Liver (tissue), 3 donors: Measurements from ENCODE around the gene VDAC1.

Experiments
- FOXA2 ChIP-seq: IDR thresholded peaks from 2 replicates; pipeline ENCODE4 v1.6.1; 2016; ENCODE audit warnings: antibody characterized with exemption
- JUND ChIP-seq, 2 donors: IDR thresholded peaks; 2 replicates each; pipeline ENCODE4 v1.6.1; 2016; ENCODE audit warnings: antibody characterized with exemption in 2 of 2
- TF ChIP-seq, protein P1 (sequence below): fragments of 150-350 bp; IDR thresholded peaks from 2 replicates; pipeline ENCODE4 v1.5.1; 2017; ENCODE audit warnings: improper control_type of control experiment, low read depth, low read length; ENCODE audit not compliant: missing input control
- donor health status: healthy.
- donor health status: healthy.

DNA sequence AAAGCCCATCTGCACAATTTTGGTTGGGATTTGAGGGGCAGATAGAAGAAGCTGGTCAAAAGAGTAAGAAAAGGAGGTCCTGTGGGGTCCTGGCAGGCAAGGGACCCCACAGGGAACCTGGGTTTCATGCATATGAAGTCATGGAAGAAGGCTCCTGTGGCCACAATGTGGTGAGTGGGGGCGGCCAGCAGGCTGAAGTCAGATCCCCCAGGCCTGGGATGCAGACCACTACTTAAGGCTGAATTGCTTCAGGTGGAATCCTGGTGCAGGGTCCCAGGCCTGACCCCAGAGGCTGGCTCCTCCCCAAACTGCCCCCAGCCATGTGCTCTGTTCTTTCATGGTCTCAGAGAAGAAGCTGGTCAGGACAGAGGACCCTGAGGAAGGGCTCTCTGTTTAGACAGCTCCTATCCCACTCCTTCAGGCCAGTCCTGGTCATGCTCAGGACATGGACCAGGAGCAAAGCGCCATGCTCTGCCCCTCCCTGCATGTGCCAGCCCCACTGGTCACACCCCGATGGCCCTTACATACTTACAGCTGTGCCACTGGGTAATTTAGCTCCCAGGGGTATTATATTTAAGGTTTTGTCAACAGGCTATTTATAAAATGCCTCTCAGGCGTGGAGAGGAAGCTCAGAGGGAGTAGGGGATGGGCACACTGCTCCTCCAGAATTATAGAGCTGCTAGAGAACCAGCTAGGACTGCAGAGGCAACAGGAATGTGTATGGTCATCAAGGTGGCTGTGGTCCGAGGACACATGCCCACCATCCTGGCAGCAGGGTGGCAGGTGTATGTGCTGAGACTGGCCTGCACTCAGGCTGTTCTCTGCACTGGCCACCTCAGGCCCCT, 69.7 kb downstream of the VDAC1 start:
- no peak for TF ChIP-seq JUND (IDR thresholded peaks at IDR 0.05)
- no peak for TF ChIP-seq FOXA2
- TF ChIP-seq, protein P1, sequence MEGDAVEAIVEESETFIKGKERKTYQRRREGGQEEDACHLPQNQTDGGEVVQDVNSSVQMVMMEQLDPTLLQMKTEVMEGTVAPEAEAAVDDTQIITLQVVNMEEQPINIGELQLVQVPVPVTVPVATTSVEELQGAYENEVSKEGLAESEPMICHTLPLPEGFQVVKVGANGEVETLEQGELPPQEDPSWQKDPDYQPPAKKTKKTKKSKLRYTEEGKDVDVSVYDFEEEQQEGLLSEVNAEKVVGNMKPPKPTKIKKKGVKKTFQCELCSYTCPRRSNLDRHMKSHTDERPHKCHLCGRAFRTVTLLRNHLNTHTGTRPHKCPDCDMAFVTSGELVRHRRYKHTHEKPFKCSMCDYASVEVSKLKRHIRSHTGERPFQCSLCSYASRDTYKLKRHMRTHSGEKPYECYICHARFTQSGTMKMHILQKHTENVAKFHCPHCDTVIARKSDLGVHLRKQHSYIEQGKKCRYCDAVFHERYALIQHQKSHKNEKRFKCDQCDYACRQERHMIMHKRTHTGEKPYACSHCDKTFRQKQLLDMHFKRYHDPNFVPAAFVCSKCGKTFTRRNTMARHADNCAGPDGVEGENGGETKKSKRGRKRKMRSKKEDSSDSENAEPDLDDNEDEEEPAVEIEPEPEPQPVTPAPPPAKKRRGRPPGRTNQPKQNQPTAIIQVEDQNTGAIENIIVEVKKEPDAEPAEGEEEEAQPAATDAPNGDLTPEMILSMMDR, result no peak
